ENCODE results near the gene MAPK1IP1L. TPM values are rescaled to one million over a fixed set of nuclear protein-coding genes. Genes with fewer than 3 reads are reported as not detected.

The MAPK1IP1L gene
- total and polyA plus RNA-seq, 2 of the 13 experiments (the other 11 are each of a cell fraction or from before 2014, with no cell fraction given): 27.8 to 68.4 TPM

DNA sequence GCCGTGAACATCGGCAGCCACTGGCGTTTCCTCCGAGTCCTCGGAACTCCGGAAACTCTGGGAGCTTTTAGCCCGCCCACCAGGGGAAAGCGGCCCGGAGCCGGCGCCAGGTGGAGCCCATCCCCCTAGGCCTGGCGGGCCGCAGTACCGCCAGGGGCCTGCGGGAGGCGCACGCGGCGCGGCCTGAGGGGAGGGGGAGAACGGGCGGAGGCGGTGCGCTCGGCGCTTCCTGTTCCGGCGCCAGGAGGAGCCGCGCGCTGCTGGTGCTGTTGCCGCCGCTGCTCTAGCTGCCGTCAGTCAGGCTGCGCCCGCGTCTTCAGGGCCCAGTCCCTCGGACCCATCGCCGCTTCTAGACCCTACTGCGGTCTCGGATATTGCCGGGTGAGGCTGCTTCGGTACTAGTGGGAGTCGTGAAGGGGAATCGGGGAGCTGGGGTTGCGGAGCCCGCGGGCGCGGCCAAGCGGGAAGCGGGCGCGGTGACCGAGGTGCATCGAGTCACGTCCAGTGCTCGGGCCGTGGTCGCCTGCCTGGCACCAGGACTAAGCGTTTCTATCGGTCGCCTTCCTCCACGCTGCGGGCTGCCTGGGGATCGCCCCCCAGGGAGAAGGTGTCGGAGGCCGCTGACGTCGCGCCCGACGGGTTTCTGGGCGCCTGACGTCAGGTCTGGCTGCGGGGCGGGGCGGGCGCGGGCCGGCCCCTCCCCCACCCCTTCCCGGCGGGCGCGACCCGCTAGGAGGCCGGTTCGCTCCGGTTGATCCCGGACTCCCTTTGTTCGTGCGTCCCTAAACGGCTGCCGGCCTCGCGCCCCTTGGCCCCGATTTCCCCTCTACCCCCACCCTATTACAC is at the start of gene MAPK1IP1L (continued):
- no peak; the same call in 1 of the 2 replicates for TF ChIP-seq NFKBIZ (CRISPR knock-in tag; IDR thresholded peaks at IDR 0.05)
- peak; percentile 90 for TF ChIP-seq SAP130 (CRISPR knock-in tag; IDR thresholded peaks at IDR 0.05; ENCODE audit: low read depth)
- peak; percentile 79 for TF ChIP-seq HNRNPLL (IDR thresholded peaks at IDR 0.05; ENCODE audit: low read depth, low read length, poor library complexity, severe bottlenecking)
- no peak; the same call in 1 of the 2 replicates for TF ChIP-seq ZNF260 (CRISPR knock-in tag; IDR thresholded peaks at IDR 0.05; ENCODE audit: borderline replicate concordance, low read depth)
- peak; percentile 86 for TF ChIP-seq ZNF430 (CRISPR knock-in tag; IDR thresholded peaks at IDR 0.05)
- TF ChIP-seq, protein P1, sequence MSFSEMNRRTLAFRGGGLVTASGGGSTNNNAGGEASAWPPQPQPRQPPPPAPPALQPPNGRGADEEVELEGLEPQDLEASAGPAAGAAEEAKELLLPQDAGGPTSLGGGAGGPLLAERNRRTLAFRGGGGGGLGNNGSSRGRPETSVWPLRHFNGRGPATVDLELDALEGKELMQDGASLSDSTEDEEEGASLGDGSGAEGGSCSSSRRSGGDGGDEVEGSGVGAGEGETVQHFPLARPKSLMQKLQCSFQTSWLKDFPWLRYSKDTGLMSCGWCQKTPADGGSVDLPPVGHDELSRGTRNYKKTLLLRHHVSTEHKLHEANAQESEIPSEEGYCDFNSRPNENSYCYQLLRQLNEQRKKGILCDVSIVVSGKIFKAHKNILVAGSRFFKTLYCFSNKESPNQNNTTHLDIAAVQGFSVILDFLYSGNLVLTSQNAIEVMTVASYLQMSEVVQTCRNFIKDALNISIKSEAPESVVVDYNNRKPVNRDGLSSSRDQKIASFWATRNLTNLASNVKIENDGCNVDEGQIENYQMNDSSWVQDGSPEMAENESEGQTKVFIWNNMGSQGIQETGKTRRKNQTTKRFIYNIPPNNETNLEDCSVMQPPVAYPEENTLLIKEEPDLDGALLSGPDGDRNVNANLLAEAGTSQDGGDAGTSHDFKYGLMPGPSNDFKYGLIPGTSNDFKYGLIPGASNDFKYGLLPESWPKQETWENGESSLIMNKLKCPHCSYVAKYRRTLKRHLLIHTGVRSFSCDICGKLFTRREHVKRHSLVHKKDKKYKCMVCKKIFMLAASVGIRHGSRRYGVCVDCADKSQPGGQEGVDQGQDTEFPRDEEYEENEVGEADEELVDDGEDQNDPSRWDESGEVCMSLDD (CRISPR knock-in tag; IDR thresholded peaks at IDR 0.05; ENCODE audit: borderline replicate concordance): no peak; the same call in 1 of the 2 replicates
- peak; percentile 92 for TF ChIP-seq ZNF777 (CRISPR knock-in tag; IDR thresholded peaks at IDR 0.05)
- TF ChIP-seq, protein P2, sequence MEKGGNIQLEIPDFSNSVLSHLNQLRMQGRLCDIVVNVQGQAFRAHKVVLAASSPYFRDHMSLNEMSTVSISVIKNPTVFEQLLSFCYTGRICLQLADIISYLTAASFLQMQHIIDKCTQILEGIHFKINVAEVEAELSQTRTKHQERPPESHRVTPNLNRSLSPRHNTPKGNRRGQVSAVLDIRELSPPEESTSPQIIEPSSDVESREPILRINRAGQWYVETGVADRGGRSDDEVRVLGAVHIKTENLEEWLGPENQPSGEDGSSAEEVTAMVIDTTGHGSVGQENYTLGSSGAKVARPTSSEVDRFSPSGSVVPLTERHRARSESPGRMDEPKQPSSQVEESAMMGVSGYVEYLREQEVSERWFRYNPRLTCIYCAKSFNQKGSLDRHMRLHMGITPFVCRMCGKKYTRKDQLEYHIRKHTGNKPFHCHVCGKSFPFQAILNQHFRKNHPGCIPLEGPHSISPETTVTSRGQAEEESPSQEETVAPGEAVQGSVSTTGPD (CRISPR knock-in tag; IDR thresholded peaks at IDR 0.05): no peak
- TF ChIP-seq, protein P3, sequence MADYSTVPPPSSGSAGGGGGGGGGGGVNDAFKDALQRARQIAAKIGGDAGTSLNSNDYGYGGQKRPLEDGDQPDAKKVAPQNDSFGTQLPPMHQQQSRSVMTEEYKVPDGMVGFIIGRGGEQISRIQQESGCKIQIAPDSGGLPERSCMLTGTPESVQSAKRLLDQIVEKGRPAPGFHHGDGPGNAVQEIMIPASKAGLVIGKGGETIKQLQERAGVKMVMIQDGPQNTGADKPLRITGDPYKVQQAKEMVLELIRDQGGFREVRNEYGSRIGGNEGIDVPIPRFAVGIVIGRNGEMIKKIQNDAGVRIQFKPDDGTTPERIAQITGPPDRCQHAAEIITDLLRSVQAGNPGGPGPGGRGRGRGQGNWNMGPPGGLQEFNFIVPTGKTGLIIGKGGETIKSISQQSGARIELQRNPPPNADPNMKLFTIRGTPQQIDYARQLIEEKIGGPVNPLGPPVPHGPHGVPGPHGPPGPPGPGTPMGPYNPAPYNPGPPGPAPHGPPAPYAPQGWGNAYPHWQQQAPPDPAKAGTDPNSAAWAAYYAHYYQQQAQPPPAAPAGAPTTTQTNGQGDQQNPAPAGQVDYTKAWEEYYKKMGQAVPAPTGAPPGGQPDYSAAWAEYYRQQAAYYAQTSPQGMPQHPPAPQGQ (CRISPR knock-in tag; IDR thresholded peaks at IDR 0.05; ENCODE audit: borderline replicate concordance): no peak
- no peak for TF ChIP-seq ZNF251 (CRISPR knock-in tag; IDR thresholded peaks at IDR 0.05)
- TF ChIP-seq, protein P4, sequence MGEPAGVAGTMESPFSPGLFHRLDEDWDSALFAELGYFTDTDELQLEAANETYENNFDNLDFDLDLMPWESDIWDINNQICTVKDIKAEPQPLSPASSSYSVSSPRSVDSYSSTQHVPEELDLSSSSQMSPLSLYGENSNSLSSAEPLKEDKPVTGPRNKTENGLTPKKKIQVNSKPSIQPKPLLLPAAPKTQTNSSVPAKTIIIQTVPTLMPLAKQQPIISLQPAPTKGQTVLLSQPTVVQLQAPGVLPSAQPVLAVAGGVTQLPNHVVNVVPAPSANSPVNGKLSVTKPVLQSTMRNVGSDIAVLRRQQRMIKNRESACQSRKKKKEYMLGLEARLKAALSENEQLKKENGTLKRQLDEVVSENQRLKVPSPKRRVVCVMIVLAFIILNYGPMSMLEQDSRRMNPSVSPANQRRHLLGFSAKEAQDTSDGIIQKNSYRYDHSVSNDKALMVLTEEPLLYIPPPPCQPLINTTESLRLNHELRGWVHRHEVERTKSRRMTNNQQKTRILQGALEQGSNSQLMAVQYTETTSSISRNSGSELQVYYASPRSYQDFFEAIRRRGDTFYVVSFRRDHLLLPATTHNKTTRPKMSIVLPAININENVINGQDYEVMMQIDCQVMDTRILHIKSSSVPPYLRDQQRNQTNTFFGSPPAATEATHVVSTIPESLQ (CRISPR knock-in tag; conservative IDR thresholded peaks at IDR 0.05): no peak
- TF ChIP-seq MTA3 (CRISPR knock-in tag; IDR thresholded peaks at IDR 0.05): no peak
- TF ChIP-seq, protein P5, sequence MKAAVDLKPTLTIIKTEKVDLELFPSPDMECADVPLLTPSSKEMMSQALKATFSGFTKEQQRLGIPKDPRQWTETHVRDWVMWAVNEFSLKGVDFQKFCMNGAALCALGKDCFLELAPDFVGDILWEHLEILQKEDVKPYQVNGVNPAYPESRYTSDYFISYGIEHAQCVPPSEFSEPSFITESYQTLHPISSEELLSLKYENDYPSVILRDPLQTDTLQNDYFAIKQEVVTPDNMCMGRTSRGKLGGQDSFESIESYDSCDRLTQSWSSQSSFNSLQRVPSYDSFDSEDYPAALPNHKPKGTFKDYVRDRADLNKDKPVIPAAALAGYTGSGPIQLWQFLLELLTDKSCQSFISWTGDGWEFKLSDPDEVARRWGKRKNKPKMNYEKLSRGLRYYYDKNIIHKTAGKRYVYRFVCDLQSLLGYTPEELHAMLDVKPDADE (CRISPR knock-in tag; IDR thresholded peaks at IDR 0.05): no peak
- TF ChIP-seq SOX6 (IDR thresholded peaks at IDR 0.05): no peak
- TF ChIP-seq SOX6 (CRISPR knock-in tag; IDR thresholded peaks at IDR 0.05): peak; percentile 40
- no peak; the same call in 1 of the 2 replicates for TF ChIP-seq ZNF550 (CRISPR knock-in tag; IDR thresholded peaks at IDR 0.05; ENCODE audit: borderline replicate concordance)
- peak; percentile 47; the same call in 1 of the 2 replicates for TF ChIP-seq ZNF232 (CRISPR knock-in tag; IDR thresholded peaks at IDR 0.05; ENCODE audit: borderline replicate concordance)
- TF ChIP-seq ZNF30 (CRISPR knock-in tag; IDR thresholded peaks at IDR 0.05): peak; percentile 92; the same call in 1 of the 2 replicates
- TF ChIP-seq ZNF10 (CRISPR knock-in tag; IDR thresholded peaks at IDR 0.05; ENCODE audit: borderline replicate concordance, low read depth): no peak

Data from HepG2 (cell line).